GM12878 (cell line): Measurements from ENCODE around the gene OTOG. TPM values are rescaled to one million over a fixed set of nuclear protein-coding genes. Genes with fewer than 3 reads are reported as not detected.

ENCODE experiments used
- ATAC-seq: fragments of 200-7000 bp; cut with Tn5 transposase; 3 replicates; pipeline ENCODE4 v1.9.1; 2020; ENCODE audit warnings: mild to moderate bottlenecking, moderate library complexity
- BruUV-seq: library from RNA; stranded (reverse); fragments of 400-500 nt; replicated peaks from 2 replicates; lab custom pipeline; 2021; lab: Mats Ljungman, UMichigan
- CTCF ChIA-PET: fragments of 300-600 bp; sonication (Branson Sonifier 250); formaldehyde crosslinking; extraction: SDS; loops from one replicate; lab custom pipeline; 2021; ENCODE audit warnings: inconsistent platforms; lab: Yijun Ruan, JAX
- POLR2A ChIA-PET: fragments of 350-600 bp; formaldehyde crosslinking; extraction: SDS; loops from one replicate; lab custom pipeline; 2021; ENCODE audit warnings: inconsistent platforms; lab: Charles Lee
- RAD21 ChIA-PET: fragments of 300-600 bp; sonication (Branson Sonifier 250); formaldehyde crosslinking; loops from one replicate; lab custom pipeline; 2023; ENCODE audit warnings: antibody characterized with exemption; ENCODE audit not compliant: unreplicated experiment; lab: Charles Lee
- SMC1A ChIA-PET: fragments of 300-600 bp; sonication (Branson Sonifier 250); formaldehyde crosslinking; loops from one replicate; lab custom pipeline; 2023; ENCODE audit not compliant: unreplicated experiment, uncharacterized antibody; lab: Charles Lee
- DNase-seq: peaks from one replicate; pipeline ENCODE4 v3.0.0-alpha.2; 2011; ENCODE audit warnings: low read depth, low spot score
- FAIRE-seq: peaks from 3 replicates; lab custom pipeline; 2011; peaks lifted over from hg19 to GRCh38; lab: Jason Lieb, UNC
- H2AFZ ChIP-seq: 2 replicates; pipeline ENCODE4 v1.6.0; 2011; ENCODE audit warnings: low read depth, low read length, control low read depth; ENCODE audit not compliant: control insufficient read depth
- H3K27ac ChIP-seq: 2 replicates; pipeline ENCODE4 v1.5.1; 2011; ENCODE audit warnings: control low read depth; ENCODE audit not compliant: control insufficient read depth, insufficient read depth
- H3K27me3 ChIP-seq, 2 experiments: replicated peaks in 1 of 2; 2 replicates each; pipeline versions ENCODE4 v1.6.0 to v1.6.1; 2011; ENCODE audit warnings: low read length in 1 of 2; ENCODE audit not compliant: control insufficient read depth in 2 of 2, insufficient read depth in 2 of 2
- H3K36me3 ChIP-seq, 2 experiments: 2 replicates each; pipeline ENCODE4 v1.5.1; 2011; ENCODE audit warnings: low read length in 1 of 2; ENCODE audit not compliant: control insufficient read depth in 2 of 2, insufficient read depth in 2 of 2
- H3K4me1 ChIP-seq: 2 replicates; pipeline ENCODE4 v1.6.1; 2011; ENCODE audit warnings: mild to moderate bottlenecking, low read length, moderate library complexity, mixed read lengths; ENCODE audit not compliant: control insufficient read depth, insufficient read depth
- H3K4me2 ChIP-seq: 2 replicates; pipeline ENCODE4 v1.6.0; 2011; ENCODE audit warnings: control low read depth; ENCODE audit not compliant: control insufficient read depth, insufficient read depth
- H3K4me3 ChIP-seq: fragments of 200-600 bp; sonication (generic); 2 replicates; pipeline ENCODE4 v1.5.1; 2016
- H3K79me2 ChIP-seq: 2 replicates; pipeline ENCODE4 v1.6.0; 2011; ENCODE audit warnings: low read length; ENCODE audit not compliant: control insufficient read depth, insufficient read depth
- H3K9ac ChIP-seq: 2 replicates; pipeline ENCODE4 v1.8.0; 2011; ENCODE audit warnings: low read length, control low read depth, mixed read lengths; ENCODE audit not compliant: control insufficient read depth, insufficient read depth
- H3K9me3 ChIP-seq: replicated peaks from 3 replicates; pipeline ENCODE4 v1.5.1; 2011; ENCODE audit warnings: mild to moderate bottlenecking, low read length; ENCODE audit not compliant: control insufficient read depth, insufficient read depth
- H4K20me1 ChIP-seq: 2 replicates; pipeline ENCODE4 v1.6.0; 2011; ENCODE audit not compliant: control insufficient read depth, insufficient read depth
- BHLHE40 ChIP-seq, 2 experiments: fragments of 450-650 bp in 1 of 2; IDR thresholded peaks; 2 replicates each; pipeline ENCODE4 v1.6.1; 2011 to 2017; ENCODE audit warnings: low read depth in 2 of 2, borderline replicate concordance in 1 of 2, improper control_type of control experiment in 1 of 2, low read length in 1 of 2, mild to moderate bottlenecking in 1 of 2
- CBX3 ChIP-seq: fragments of 200-600 bp; sonication (generic); IDR thresholded peaks from 2 replicates; pipeline ENCODE4 v1.6.1; 2016; ENCODE audit warnings: low read depth, borderline replicate concordance
- CHD1 ChIP-seq: IDR thresholded peaks from 2 replicates; pipeline ENCODE4 v1.6.1; 2012; ENCODE audit warnings: low read depth, low read length, improper control_type of control experiment
- HCFC1 ChIP-seq: fragments of 150-350 bp; IDR thresholded peaks from 2 replicates; pipeline ENCODE4 v1.6.1; 2014; ENCODE audit warnings: low read length
- IKZF2 ChIP-seq, 2 experiments: fragments of 450-650 bp; IDR thresholded peaks; 2 replicates each; pipeline ENCODE4 v1.6.1; 2017; ENCODE audit warnings: mild to moderate bottlenecking in 2 of 2, moderate library complexity in 2 of 2
- NFIC ChIP-seq: IDR thresholded peaks from 2 replicates; pipeline ENCODE4 v1.6.1; 2012; ENCODE audit warnings: low read depth, mild to moderate bottlenecking, inconsistent platforms, low read length, moderate library complexity
- NFXL1 ChIP-seq: fragments of 450-650 bp; IDR thresholded peaks from 2 replicates; pipeline ENCODE4 v1.6.1; 2017; ENCODE audit warnings: antibody characterized with exemption, mild to moderate bottlenecking, borderline replicate concordance
- NFYB ChIP-seq: IDR thresholded peaks from 2 replicates; pipeline ENCODE4 v1.6.1; 2011; ENCODE audit warnings: low read depth, mild to moderate bottlenecking, low read length, improper control_type of control experiment, moderate library complexity; ENCODE audit not compliant: insufficient read depth
- PBX3 ChIP-seq: IDR thresholded peaks from 2 replicates; pipeline ENCODE4 v1.6.1; 2011; ENCODE audit warnings: mild to moderate bottlenecking, low read depth, low read length, moderate library complexity; ENCODE audit not compliant: insufficient replicate concordance
- SREBF1 ChIP-seq: IDR thresholded peaks from 2 replicates; pipeline ENCODE4 v1.6.1; 2012; ENCODE audit warnings: mild to moderate bottlenecking, low read length
- STAT3 ChIP-seq: IDR thresholded peaks from 2 replicates; pipeline ENCODE4 v1.6.1; 2011; ENCODE audit warnings: low read depth, low read length, improper control_type of control experiment
- USF1 ChIP-seq: IDR thresholded peaks from 2 replicates; pipeline ENCODE4 v1.6.1; 2011; ENCODE audit warnings: borderline replicate concordance, low read depth, mild to moderate bottlenecking, moderate library complexity, mixed read lengths, low read length; ENCODE audit not compliant: insufficient read depth; ENCODE audit errors: extremely low read length
- ZBTB33 ChIP-seq: fragments of 450-650 bp; IDR thresholded peaks from 2 replicates; pipeline ENCODE4 v1.6.1; 2017; ENCODE audit warnings: mild to moderate bottlenecking
- WGBS: methylation state at CpG from one replicate; pipeline ENCODE4 v1.1.6; 2016; ENCODE audit warnings: low lambda C conversion rate; ENCODE audit not compliant: insufficient replicate concordance, insufficient coverage; ENCODE audit errors: missing lambda C conversion rate; 5-methylcytosine and 5-hydroxymethylcytosine counted together
- in situ Hi-C: fragments of 300-500 bp; cut with MboI; formaldehyde crosslinking; loops from 9 replicates; pipeline ENCODE4 v1.14.3; 2018; ENCODE audit warnings: mixed read lengths
- intact Hi-C: fragments of 100-400 bp; cut with micrococcal nuclease; formaldehyde crosslinking; loops from one replicate; pipeline ENCODE4 v1.14.2; 2022; ENCODE audit not compliant: unreplicated experiment
- polyA plus RNA-seq, 11 experiments: library from polyadenylated mRNA; depleted of rRNA in 4 of 11; unstranded in 6 of 11; stranded (reverse) in 5 of 11; fragments of >200 nt; fragmentation: Nextera tagmentation in 4 of 11; fragmentation: Illumina TruSeq in 1 of 11; extraction: Ambion mirVana in 4 of 11; extraction: Trizol in 1 of 11; gene quantifications; 1 replicate in 1 of 11; 2 replicates in 10 of 11; pipeline versions ENCODE4 v1.2.1 to v1.2.3, GENCODE V29; 2011 to 2016; ENCODE audit warnings: inconsistent platforms in 2 of 11, missing spikeins in 2 of 11, low read depth in 1 of 11
- total RNA-seq, 4 experiments: library from RNA; depleted of rRNA in 3 of 4; stranded (reverse); fragments of >200 nt in 3 of 4; fragmentation: Illumina TruSeq in 1 of 4; extraction: Trizol in 1 of 4; gene quantifications; 2 replicates each; pipeline versions ENCODE4 v1.2.1 to v1.2.3, GENCODE V29; 2013 to 2021

Gene OTOG
- total and polyA plus RNA-seq, 10 of the 15 experiments (the other 5 are each of a cell fraction or from before 2014, with no cell fraction given): not detected

GRCh38 chr11:17537261-17537660, 9.8 kb upstream of the OTOG start:
- SMC1A ChIA-PET: no interaction called here
- no peaks in the 10 kb centered on the region for H4K20me1 ChIP-seq
- no peak overlapping the region for H3K27ac ChIP-seq
- RAD21 ChIA-PET: no interaction called here
- in situ Hi-C loops: no loop called here
- H3K9ac ChIP-seq: no peak overlapping the region
- no TSS peak for BruUV-seq
- DNase-seq (no peak), FAIRE-seq (no peak), ATAC-seq (no peak)
- intact Hi-C loops: no loop called here
- CTCF ChIA-PET: no interaction called here
- H3K4me3 ChIP-seq: no peak overlapping the region
- no peak overlapping the region for H3K4me2 ChIP-seq
- no peaks in the 10 kb centered on the region for H3K36me3 ChIP-seq
- TF ChIP-seq CHD1: no peak
- POLR2A ChIA-PET: no interaction called here
- no peaks in the 10 kb centered on the region for H3K79me2 ChIP-seq
- H3K27me3 ChIP-seq: peaks cover 0 to 3% of the 10 kb centered on the region in 2 experiments; a peak in 3 of 4 replicates
- no peaks in the 10 kb centered on the region for H3K9me3 ChIP-seq
- WGBS: 30% methylated on average over 8 of the region's 8 CpGs
- H2AFZ ChIP-seq: no peak overlapping the region
- no peaks in the 10 kb centered on the region for H3K4me1 ChIP-seq

GRCh38 chr11:17538054-17538453, 9.0 kb upstream of the OTOG start:
- CTCF ChIA-PET: no interaction called here
- FAIRE-seq (no peak), ATAC-seq (no peak), DNase-seq (no peak)
- no TSS peak for BruUV-seq
- Histone ChIP-seq H3K79me2 (no peaks in the 10 kb centered on the region), H3K36me3 (no peaks in the 10 kb centered on the region), H3K4me3 (no peak overlapping the region), H3K27me3 (peaks cover 0 to 3% of the 10 kb centered on the region in 2 experiments; a peak in 3 of 4 replicates), H2AFZ (no peak overlapping the region), H3K27ac (no peak overlapping the region), H3K4me2 (no peak overlapping the region), H3K9ac (no peak overlapping the region), H3K9me3 (no peaks in the 10 kb centered on the region), H4K20me1 (no peaks in the 10 kb centered on the region), H3K4me1 (no peaks in the 10 kb centered on the region)
- WGBS: 79% methylated on average over 1 of the region's 1 CpG
- POLR2A ChIA-PET: no interaction called here
- intact Hi-C loops: no loop called here
- RAD21 ChIA-PET: no interaction called here
- in situ Hi-C loops: no loop called here
- SMC1A ChIA-PET: no interaction called here
- TF ChIP-seq ZBTB33: no peak
- no peak for TF ChIP-seq SREBF1
- no peak for TF ChIP-seq NFIC
- TF ChIP-seq NFXL1: no peak
- TF ChIP-seq HCFC1: no peak
- no peak for TF ChIP-seq USF1
- no peak for TF ChIP-seq CBX3
- TF ChIP-seq BHLHE40 (IDR thresholded peaks at IDR 0.05; ENCODE audit: borderline replicate concordance in 1 of 2, low read depth in 2 of 2, low read length in 1 of 2): no peak
- TF ChIP-seq NFYB: no peak
- no peak for TF ChIP-seq STAT3
- no peak for TF ChIP-seq IKZF2 (IDR thresholded peaks at IDR 0.05)
- TF ChIP-seq PBX3: no peak
